ENCODE measurements around the gene ADA.

The ADA gene

GRCh38 chr20:44624743-44625271 is 26.7 kb downstream of the ADA start:
- Histone ChIP-seq H3K36me3 (ENCODE audit: insufficient read depth, low read length) (peaks cover 100% of the 10 kb centered on the region), H2AFZ (ENCODE audit: low read depth, low read length) (no peak overlapping the region)

GRCh38 chr20:44624152-44624551 is 27.3 kb downstream of the ADA start:
- Histone ChIP-seq H3K4me2 (ENCODE audit: insufficient read depth, low read length) (no peak overlapping the region), H3K9me3 (ENCODE audit: insufficient read depth, low read length, severe bottlenecking) (no peaks in the 10 kb centered on the region), H3K4me1 (ENCODE audit: insufficient read depth, low read length) (no peaks in the 10 kb centered on the region; the same call in 1 of the 2 replicates), H3K4me3 (ENCODE audit: low read depth in 1 of 2, low read length in 2 of 2) (no peak overlapping the region), H2AFZ (ENCODE audit: low read depth, low read length) (no peak overlapping the region), H3K27me3 (ENCODE audit: insufficient read depth, low read length, poor library complexity) (no peaks in the 10 kb centered on the region), H3K79me2 (ENCODE audit: insufficient read depth, low read length) (peaks cover 87% of the 10 kb centered on the region), H4K20me1 (ENCODE audit: insufficient read depth, low read length) (peaks cover 95% of the 10 kb centered on the region), H3K27ac (ENCODE audit: low read length) (peak overlapping the region; percentile 45), H3K9ac (ENCODE audit: low read depth, low read length) (no peak overlapping the region), H3K36me3 (ENCODE audit: insufficient read depth, low read length) (peaks cover 100% of the 10 kb centered on the region)
- ATAC-seq (ENCODE audit: insufficient read depth, low read depth), result no peak
- DNase-seq, result no peak
- no peak for TF ChIP-seq EZH2 (IDR thresholded peaks at IDR 0.05; ENCODE audit: borderline replicate concordance, low read depth, low read length, severe bottlenecking)
- TF ChIP-seq, protein P1, sequence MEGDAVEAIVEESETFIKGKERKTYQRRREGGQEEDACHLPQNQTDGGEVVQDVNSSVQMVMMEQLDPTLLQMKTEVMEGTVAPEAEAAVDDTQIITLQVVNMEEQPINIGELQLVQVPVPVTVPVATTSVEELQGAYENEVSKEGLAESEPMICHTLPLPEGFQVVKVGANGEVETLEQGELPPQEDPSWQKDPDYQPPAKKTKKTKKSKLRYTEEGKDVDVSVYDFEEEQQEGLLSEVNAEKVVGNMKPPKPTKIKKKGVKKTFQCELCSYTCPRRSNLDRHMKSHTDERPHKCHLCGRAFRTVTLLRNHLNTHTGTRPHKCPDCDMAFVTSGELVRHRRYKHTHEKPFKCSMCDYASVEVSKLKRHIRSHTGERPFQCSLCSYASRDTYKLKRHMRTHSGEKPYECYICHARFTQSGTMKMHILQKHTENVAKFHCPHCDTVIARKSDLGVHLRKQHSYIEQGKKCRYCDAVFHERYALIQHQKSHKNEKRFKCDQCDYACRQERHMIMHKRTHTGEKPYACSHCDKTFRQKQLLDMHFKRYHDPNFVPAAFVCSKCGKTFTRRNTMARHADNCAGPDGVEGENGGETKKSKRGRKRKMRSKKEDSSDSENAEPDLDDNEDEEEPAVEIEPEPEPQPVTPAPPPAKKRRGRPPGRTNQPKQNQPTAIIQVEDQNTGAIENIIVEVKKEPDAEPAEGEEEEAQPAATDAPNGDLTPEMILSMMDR (IDR thresholded peaks at IDR 0.05; ENCODE audit: borderline replicate concordance, extremely low read depth, low read length, poor library complexity, severe bottlenecking), result no peak

More at GRCh38 chr20:44624743-44625271, 26.7 kb downstream of the ADA start:
- Histone ChIP-seq H3K4me3 (ENCODE audit: low read depth in 1 of 2, low read length in 2 of 2) (no peak overlapping the region), H3K4me2 (ENCODE audit: insufficient read depth, low read length) (no peak overlapping the region), H3K4me1 (ENCODE audit: insufficient read depth, low read length) (no peaks in the 10 kb centered on the region; the same call in 1 of the 2 replicates), H3K27me3 (ENCODE audit: insufficient read depth, low read length, poor library complexity) (no peaks in the 10 kb centered on the region), H4K20me1 (ENCODE audit: insufficient read depth, low read length) (peaks cover 95% of the 10 kb centered on the region), H3K9ac (ENCODE audit: low read depth, low read length) (no peak overlapping the region), H3K79me2 (ENCODE audit: insufficient read depth, low read length) (peaks cover 87% of the 10 kb centered on the region), H3K27ac (ENCODE audit: low read length) (peak overlapping the region; percentile 45), H3K9me3 (ENCODE audit: insufficient read depth, low read length, severe bottlenecking) (no peaks in the 10 kb centered on the region)
- no peak for TF ChIP-seq EZH2 (IDR thresholded peaks at IDR 0.05; ENCODE audit: borderline replicate concordance, low read depth, low read length, severe bottlenecking)
- TF ChIP-seq, protein P1 (IDR thresholded peaks at IDR 0.05; ENCODE audit: borderline replicate concordance, extremely low read depth, low read length, poor library complexity, severe bottlenecking), result no peak
- ATAC-seq (ENCODE audit: insufficient read depth, low read depth) (no peak), DNase-seq (no peak)

DNA sequence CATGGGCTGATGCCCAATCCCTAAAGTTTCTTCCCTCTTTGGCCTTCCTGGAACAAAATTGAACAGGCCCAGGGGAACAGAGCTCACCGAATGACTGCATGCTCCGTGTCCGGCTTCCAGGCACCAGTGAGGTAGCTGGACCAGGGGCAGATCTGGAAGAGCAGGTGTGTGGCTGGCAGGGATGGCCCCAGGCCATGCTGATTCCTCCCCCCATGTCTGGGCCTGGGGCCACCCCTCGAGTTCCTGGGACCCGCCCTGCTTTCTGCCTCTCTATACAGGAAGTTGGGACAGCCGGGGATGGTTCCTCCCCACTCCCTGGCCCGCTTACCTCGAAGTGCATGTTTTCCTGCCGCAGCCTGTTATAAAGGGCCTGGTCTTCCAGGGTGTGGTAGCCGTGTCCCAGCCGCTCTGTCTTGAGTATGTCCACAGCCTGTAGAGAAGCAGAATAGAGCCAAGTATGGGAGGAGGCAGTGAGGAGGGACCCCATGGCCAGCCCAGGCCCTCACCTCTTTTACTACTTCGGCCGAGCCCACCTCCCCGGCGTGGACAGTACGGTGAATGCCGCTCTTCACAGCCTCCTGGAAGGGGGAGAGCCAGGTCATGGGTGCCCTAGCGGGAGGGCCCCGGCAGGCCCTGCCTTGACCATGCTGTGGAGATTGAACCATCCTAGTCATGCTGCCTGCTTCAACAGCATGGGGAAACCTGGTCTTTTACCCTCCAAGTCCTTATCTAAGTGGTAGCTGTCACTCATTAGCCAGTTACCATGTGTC is 28.8 kb downstream of the ADA start:
- Histone ChIP-seq H3K9ac (ENCODE audit: low read depth, low read length) (no peak overlapping the region), H3K4me3 (ENCODE audit: low read depth in 1 of 2, low read length in 2 of 2) (no peak overlapping the region), H3K4me2 (ENCODE audit: insufficient read depth, low read length) (no peak overlapping the region), H3K79me2 (ENCODE audit: insufficient read depth, low read length) (peaks cover 75% of the 10 kb centered on the region), H3K9me3 (ENCODE audit: insufficient read depth, low read length, severe bottlenecking) (no peaks in the 10 kb centered on the region), H3K27ac (ENCODE audit: low read length) (peak overlapping the region; percentile 58), H3K36me3 (ENCODE audit: insufficient read depth, low read length) (peaks cover 100% of the 10 kb centered on the region), H3K27me3 (ENCODE audit: insufficient read depth, low read length, poor library complexity) (no peaks in the 10 kb centered on the region), H4K20me1 (ENCODE audit: insufficient read depth, low read length) (peaks cover 96% of the 10 kb centered on the region), H2AFZ (ENCODE audit: low read depth, low read length) (no peak overlapping the region), H3K4me1 (ENCODE audit: insufficient read depth, low read length) (no peaks in the 10 kb centered on the region; the same call in 1 of the 2 replicates)
- ATAC-seq (ENCODE audit: insufficient read depth, low read depth), result peak; percentile 3; the same call in 1 of the 3 replicates
- no peak for DNase-seq
- no peak for TF ChIP-seq EZH2 (IDR thresholded peaks at IDR 0.05; ENCODE audit: borderline replicate concordance, low read depth, low read length, severe bottlenecking)
- TF ChIP-seq, protein P1 (IDR thresholded peaks at IDR 0.05; ENCODE audit: borderline replicate concordance, extremely low read depth, low read length, poor library complexity, severe bottlenecking), result no peak
